H1 (cell line): ENCODE measurements around the gene PAPSS2. TPM values are rescaled to one million over a fixed set of nuclear protein-coding genes. Genes with fewer than 3 reads are reported as not detected.
A peak's percentile ranks its signal among the peaks of the same experiment; 100 is the strongest.

Source experiments
- CTCF ChIA-PET: fragments of 300-600 bp; sonication (Branson Sonifier 250); formaldehyde crosslinking; loops from one replicate; lab custom pipeline; 2021; ENCODE audit not compliant: partially characterized antibody; lab: Charles Lee
- POLR2A ChIA-PET: fragments of 300-600 bp; sonication (Branson Sonifier 250); formaldehyde crosslinking; loops from one replicate; lab custom pipeline; 2021; ENCODE audit warnings: inconsistent platforms; ENCODE audit not compliant: partially characterized antibody; lab: Charles Lee
- DNase-seq, 2 experiments: peaks; one replicate each; pipeline versions ENCODE4 v3.0.0 to v3.0.0-alpha.2; 2010 to 2022; ENCODE audit warnings: low spot score in 2 of 2, low read depth in 1 of 2, mixed read lengths in 1 of 2
- FAIRE-seq: peaks from 2 replicates; lab custom pipeline; 2011; peaks lifted over from hg19 to GRCh38; lab: Jason Lieb, UNC
- H2AFZ ChIP-seq: 2 replicates; pipeline ENCODE4 v1.8.1; 2012; ENCODE audit warnings: low read length, inconsistent platforms
- H2AK5ac ChIP-seq: 2 replicates; pipeline ENCODE4 v1.6.1; 2013; ENCODE audit warnings: low read depth, low read length
- H2BK120ac ChIP-seq: replicated peaks from 2 replicates; pipeline ENCODE3; 2013; ENCODE audit warnings: low read depth, low read length, inconsistent platforms
- H2BK12ac ChIP-seq: 2 replicates; pipeline ENCODE4 v1.6.1; 2013; ENCODE audit warnings: low read depth, low read length
- H2BK15ac ChIP-seq: 2 replicates; pipeline ENCODE4 v1.6.1; 2013; ENCODE audit warnings: low read length
- H2BK20ac ChIP-seq: 2 replicates; pipeline ENCODE4 v1.6.1; 2013; ENCODE audit warnings: low read length
- H2BK5ac ChIP-seq: 2 replicates; pipeline ENCODE4 v1.6.1; 2013; ENCODE audit warnings: low read depth, low read length
- H3K14ac ChIP-seq: 2 replicates; pipeline ENCODE4 v1.6.1; 2013; ENCODE audit warnings: inconsistent platforms; ENCODE audit not compliant: insufficient read length
- H3K18ac ChIP-seq: 2 replicates; pipeline ENCODE4 v1.6.1; 2013; ENCODE audit warnings: low read length; ENCODE audit errors: extremely low read depth
- H3K23ac ChIP-seq: 2 replicates; pipeline ENCODE4 v1.6.1; 2013; ENCODE audit warnings: inconsistent platforms; ENCODE audit not compliant: insufficient read length
- H3K23me2 ChIP-seq: 2 replicates; pipeline ENCODE4 v1.6.1; 2013; ENCODE audit warnings: low read depth, low read length
- H3K27ac ChIP-seq: 2 replicates; pipeline ENCODE4 v1.6.1; 2011; ENCODE audit warnings: low read depth, low read length, inconsistent platforms
- H3K27me3 ChIP-seq, 4 experiments: replicated peaks in 1 of 4; 1 replicate in 1 of 4; 2 replicates in 3 of 4; pipeline versions ENCODE4 v1.6.1 to v1.8.1; 2011 to 2013; ENCODE audit warnings: low read length in 3 of 4, mild to moderate bottlenecking in 3 of 4, inconsistent platforms in 2 of 4, mixed read lengths in 2 of 4, moderate library complexity in 1 of 4; ENCODE audit not compliant: control insufficient read depth in 3 of 4, insufficient read depth in 3 of 4; ENCODE audit errors: extremely low read depth in 1 of 4
- H3K36me3 ChIP-seq, 4 experiments: 2 replicates each; pipeline versions ENCODE4 v1.6.1 to v1.8.1; 2011 to 2013; ENCODE audit warnings: mild to moderate bottlenecking in 4 of 4, low read length in 3 of 4, moderate library complexity in 2 of 4, control low read depth in 1 of 4, inconsistent platforms in 1 of 4; ENCODE audit not compliant: insufficient read depth in 4 of 4, control insufficient read depth in 2 of 4
- H3K4ac ChIP-seq: replicated peaks from 2 replicates; pipeline ENCODE3; 2013; ENCODE audit warnings: low read length, low read depth, mixed read lengths, inconsistent platforms; ENCODE audit not compliant: insufficient read length
- H3K4me1 ChIP-seq, 4 experiments: replicated peaks in 1 of 4; 1 replicate in 1 of 4; 2 replicates in 3 of 4; pipeline versions ENCODE4 v1.6.1 to v1.8.1; 2011 to 2013; ENCODE audit warnings: low read length in 3 of 4, inconsistent platforms in 2 of 4, mixed read lengths in 1 of 4; ENCODE audit not compliant: insufficient read depth in 4 of 4, control insufficient read depth in 3 of 4
- H3K4me2 ChIP-seq, 2 experiments: 2 replicates each; pipeline versions ENCODE4 v1.6.1 to v1.8.1; 2011 to 2013; ENCODE audit warnings: low read depth in 2 of 2, low read length in 2 of 2, control low read depth in 1 of 2, inconsistent platforms in 1 of 2, mild to moderate bottlenecking in 1 of 2; ENCODE audit not compliant: insufficient read depth in 1 of 2
- H3K4me3 ChIP-seq, 4 experiments: fragments of 200-600, 300-600 bp in 1 of 4; sonication (generic), shearing (Covaris generic), sonication (Bioruptor Twin) in 1 of 4; 2 replicates each; pipeline versions ENCODE4 v1.5.1 to v1.8.1; 2011 to 2016; ENCODE audit warnings: low read length in 4 of 4, low read depth in 3 of 4, control low read depth in 2 of 4, inconsistent platforms in 2 of 4, mild to moderate bottlenecking in 2 of 4, mixed read lengths in 1 of 4, moderate library complexity in 1 of 4; ENCODE audit not compliant: insufficient read depth in 2 of 4; ENCODE audit errors: extremely low read depth in 1 of 4
- H3K56ac ChIP-seq: replicated peaks from 2 replicates; pipeline ENCODE3; 2013; ENCODE audit warnings: low read depth, mild to moderate bottlenecking, mixed read lengths, low read length, inconsistent platforms; ENCODE audit not compliant: insufficient read length
- H3K79me1 ChIP-seq: 2 replicates; pipeline ENCODE4 v1.6.1; 2013; ENCODE audit warnings: low read depth, low read length, control low read depth
- H3K79me2 ChIP-seq, 2 experiments: 2 replicates each; pipeline versions ENCODE4 v1.6.1 to v1.8.1; 2012 to 2013; ENCODE audit warnings: low read length in 2 of 2, mild to moderate bottlenecking in 2 of 2, inconsistent platforms in 1 of 2; ENCODE audit not compliant: insufficient read depth in 2 of 2, control insufficient read depth in 1 of 2
- H3K9ac ChIP-seq, 4 experiments: replicated peaks in 1 of 4; 1 replicate in 1 of 4; 2 replicates in 3 of 4; pipeline versions ENCODE4 v1.6.1 to v1.8.1; 2011 to 2013; ENCODE audit warnings: low read depth in 3 of 4, low read length in 3 of 4, control low read depth in 2 of 4, mild to moderate bottlenecking in 2 of 4, moderate library complexity in 2 of 4, inconsistent platforms in 1 of 4; ENCODE audit errors: extremely low read depth in 1 of 4
- H3K9me3 ChIP-seq, 2 experiments: 2 replicates each; pipeline versions ENCODE4 v1.6.1 to v1.8.1; 2012 to 2013; ENCODE audit warnings: mild to moderate bottlenecking in 2 of 2, moderate library complexity in 2 of 2, control low read depth in 1 of 2, inconsistent platforms in 1 of 2, low read depth in 1 of 2, low read length in 1 of 2, mixed read lengths in 1 of 2; ENCODE audit not compliant: insufficient read depth in 2 of 2
- H4K20me1 ChIP-seq, 2 experiments: replicated peaks in 1 of 2; 2 replicates each; pipeline versions ENCODE3 to v1.8.1; 2011 to 2013; ENCODE audit warnings: inconsistent platforms in 2 of 2, low read length in 2 of 2, mild to moderate bottlenecking in 1 of 2; ENCODE audit not compliant: insufficient read depth in 2 of 2, control insufficient read depth in 1 of 2
- H4K5ac ChIP-seq: 2 replicates; pipeline ENCODE4 v1.6.1; 2013; ENCODE audit warnings: low read length, low read depth, mixed read lengths, inconsistent platforms; ENCODE audit not compliant: insufficient read length
- H4K8ac ChIP-seq: 2 replicates; pipeline ENCODE4 v1.8.0; 2013; ENCODE audit warnings: mild to moderate bottlenecking, moderate library complexity, low read length, inconsistent platforms; ENCODE audit not compliant: insufficient read depth; ENCODE audit errors: extremely low read depth
- H4K91ac ChIP-seq: replicated peaks from 2 replicates; pipeline ENCODE3; 2013; ENCODE audit warnings: low read length, mixed read lengths, inconsistent platforms; ENCODE audit not compliant: insufficient read length
- ASH2L ChIP-seq: fragments of 200-600, 300-600 bp; sonication (generic); IDR thresholded peaks from one replicate; pipeline ENCODE4 v1.7.1; 2017; ENCODE audit warnings: low read length
- ATF3 ChIP-seq: IDR thresholded peaks from 2 replicates; pipeline ENCODE4 v1.6.1; 2011; ENCODE audit warnings: low read depth, mild to moderate bottlenecking, low read length; ENCODE audit not compliant: insufficient read depth
- CEBPB ChIP-seq: IDR thresholded peaks from 2 replicates; pipeline ENCODE4 v1.6.1; 2012; ENCODE audit warnings: low read depth, low read length
- JUN ChIP-seq: IDR thresholded peaks from 2 replicates; pipeline ENCODE4 v1.6.1; 2011; ENCODE audit warnings: low read depth, mild to moderate bottlenecking, improper control_type of control experiment, low read length
- JUND ChIP-seq: IDR thresholded peaks from 2 replicates; pipeline ENCODE4 v1.6.1; 2011; ENCODE audit warnings: mild to moderate bottlenecking, improper control_type of control experiment, low read length
- SIN3A ChIP-seq, 2 experiments: IDR thresholded peaks in 1 of 2; conservative IDR thresholded peaks in 1 of 2; 2 replicates each; pipeline ENCODE4 v1.6.1; 2011 to 2012; ENCODE audit warnings: low read length in 2 of 2, improper control_type of control experiment in 1 of 2, low read depth in 1 of 2, mild to moderate bottlenecking in 1 of 2
- SRF ChIP-seq: IDR thresholded peaks from 2 replicates; pipeline ENCODE4 v1.6.1; 2011; ENCODE audit warnings: mild to moderate bottlenecking, low read depth, low read length, moderate library complexity
- TAF7 ChIP-seq: optimal IDR thresholded peaks from 2 replicates; pipeline ENCODE3; 2011; ENCODE audit warnings: low read depth, mild to moderate bottlenecking, inconsistent platforms, low read length, moderate library complexity, borderline replicate concordance
- WGBS, 2 experiments: shearing (Covaris generic) in 1 of 2; methylation state at CpG; one replicate each; pipeline versions ENCODE4 v1.1.6 to v1.1.7; 2013 to 2015; ENCODE audit warnings: low lambda C conversion rate in 2 of 2, mixed read lengths in 2 of 2, inconsistent platforms in 1 of 2, low coverage in 1 of 2, missing lambda C conversion rate in 1 of 2; ENCODE audit not compliant: insufficient replicate concordance in 2 of 2, insufficient coverage in 1 of 2, insufficient read length in 1 of 2; ENCODE audit errors: extremely low coverage in 1 of 2, missing lambda C conversion rate in 1 of 2; 5-methylcytosine and 5-hydroxymethylcytosine counted together
- polyA plus RNA-seq, 7 experiments: library from polyadenylated mRNA; depleted of rRNA in 3 of 7; stranded (reverse) in 5 of 7; unstranded in 2 of 7; fragments of >200 nt in 5 of 7; fragments of 200-250 nt in 2 of 7; gene quantifications; 1 replicate in 5 of 7; 2 replicates in 1 of 7; 4 replicates in 1 of 7; pipeline versions ENCODE4 v1.2.1 to v1.2.3, GENCODE V29; 2011 to 2013; ENCODE audit warnings: missing spikeins in 2 of 7, mixed read lengths in 2 of 7
- total RNA-seq: library from RNA; stranded (reverse); fragmentation: NEBNext Ultra II Directional; extraction: Animal tissue kit (Norgen Biotek cat#: 25700); gene quantifications from 2 replicates; pipeline ENCODE4 v1.2.1, GENCODE V29; 2021
- TF ChIP-seq, protein P1 (sequence below): IDR thresholded peaks from 2 replicates; pipeline ENCODE4 v1.6.1; 2012; ENCODE audit warnings: inconsistent platforms

The PAPSS2 gene
- total and polyA plus RNA-seq, 2 of the 8 experiments (the other 6 are each of a cell fraction or from before 2014, with no cell fraction given), result 7.6 to 20.2 TPM

- FAIRE-seq, result no peak
- peaks cover 0 to 2% of the 10 kb centered on the region in 2 experiments for H4K20me1 ChIP-seq
- CTCF ChIA-PET, result interaction anchor here (1.2 to 1.5 kb wide), 3 partner anchors 22 to 50 kb away, joined by 3 to 6 read pairs (median 4); no protein-coding TSS in a partner anchor
Measured at GRCh38 chr10:87684001-87684638, 24.4 kb downstream of the PAPSS2 start.

More at GRCh38 chr10:87684001-87684638, 24.4 kb downstream of the PAPSS2 start:
- Histone ChIP-seq H3K27me3 (no peaks in the 10 kb centered on the region), H2BK20ac (no peak overlapping the region), H3K36me3 (no peaks in the 10 kb centered on the region; a peak in 1 of 8 replicates), H2AFZ (no peak overlapping the region), H3K9me3 (no peaks in the 10 kb centered on the region), H3K9ac (no peak overlapping the region), H3K4me2 (no peak overlapping the region), H3K27ac (no peak overlapping the region), H2AK5ac (no peak overlapping the region), H3K18ac (no peak overlapping the region), H3K79me2 (peaks cover 0 to 4% of the 10 kb centered on the region in 2 experiments; a peak in 1 of 4 replicates), H4K91ac (no peak overlapping the region), H2BK15ac (no peak overlapping the region), H2BK12ac (peak overlapping the region; percentile 28; the same call in 1 of the 2 replicates), H3K79me1 (no peaks in the 10 kb centered on the region), H3K56ac (no peak overlapping the region), H4K8ac (no peak overlapping the region), H3K23me2 (no peaks in the 10 kb centered on the region), H4K5ac (no peak overlapping the region), H3K4me3 (no peak overlapping the region), H3K14ac (no peak overlapping the region), H3K23ac (no peak overlapping the region), H2BK5ac (no peak overlapping the region), H3K4ac (no peak overlapping the region), H2BK120ac (no peak overlapping the region), H3K4me1 (no peaks in the 10 kb centered on the region)
- WGBS, 2 experiments, result 81% methylated on average over 7 of the region's 7 CpGs; no CpG with 5 or more reads in 1 of the 2 experiments
- no peak for TF ChIP-seq TAF7
- TF ChIP-seq, protein P1, sequence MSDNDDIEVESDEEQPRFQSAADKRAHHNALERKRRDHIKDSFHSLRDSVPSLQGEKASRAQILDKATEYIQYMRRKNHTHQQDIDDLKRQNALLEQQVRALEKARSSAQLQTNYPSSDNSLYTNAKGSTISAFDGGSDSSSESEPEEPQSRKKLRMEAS, result no peak
- TF ChIP-seq JUND, result no peak
- no peak for TF ChIP-seq SIN3A (conservative IDR thresholded peaks at IDR 0.05 in 1 of 2, IDR thresholded peaks at IDR 0.05 in 1 of 2; ENCODE audit: low read depth in 1 of 2, low read length in 2 of 2)
- TF ChIP-seq ASH2L, result no peak
- no peak for TF ChIP-seq SRF
- TF ChIP-seq ATF3, result no peak
- TF ChIP-seq CEBPB, result no peak
- TF ChIP-seq JUN, result no peak
- POLR2A ChIA-PET, result interaction anchor here (1.0 to 1.3 kb wide), 4 partner anchors 10 to 26 kb away, joined by 3 to 4 read pairs (median 3); no protein-coding TSS in a partner anchor
- DNase-seq, result no peak
